ENCODE data around the gene RPRML. TPM values are rescaled to one million over a fixed set of nuclear protein-coding genes. Genes with fewer than 3 reads are reported as not detected.

RPRML gene
- total and polyA plus RNA-seq, 4 donors = 0.06 TPM; not detected in 3

GRCh38 chr17:46947216-46947615 is 31.8 kb downstream of the RPRML start:
- Histone ChIP-seq H3K4me3 (ENCODE audit: low read depth in 1 of 3, low read length in 3 of 3) (no peak overlapping the region), H3K27ac (ENCODE audit: low read depth in 1 of 2, low read length in 2 of 2) (no peak overlapping the region), H3K36me3 (ENCODE audit: control insufficient read depth in 4 of 4, insufficient read depth in 3 of 4, low read depth in 1 of 4, low read length in 3 of 4) (peaks cover 0 to 4% (median 0%) of the 10 kb centered on the region in 4 donors), H3K27me3 (ENCODE audit: control insufficient read depth in 4 of 4, insufficient read depth in 4 of 4, low read length in 3 of 4) (no peaks in the 10 kb centered on the region), H3K9me3 (ENCODE audit: control insufficient read depth in 4 of 4, low read length in 3 of 4) (no peaks in the 10 kb centered on the region), H3K4me1 (ENCODE audit: control insufficient read depth in 4 of 4, insufficient read depth in 4 of 4, low read length in 3 of 4) (peaks cover 7 to 12% (median 8%) of the 10 kb centered on the region in 4 donors), H3K9ac (ENCODE audit: low read depth in 1 of 2, low read length in 2 of 2) (no peak overlapping the region)
- TF ChIP-seq RXRA (IDR thresholded peaks at IDR 0.05) (no peak), ATF3 (IDR thresholded peaks at IDR 0.05) (no peak), GABPA (IDR thresholded peaks at IDR 0.05 in 1 of 2, conservative IDR thresholded peaks at IDR 0.05 in 1 of 2) (no peak), HNF4G (IDR thresholded peaks at IDR 0.05) (no peak), REST (IDR thresholded peaks at IDR 0.05) (no peak), FOXA1 (IDR thresholded peaks at IDR 0.05) (no peak), MAX (IDR thresholded peaks at IDR 0.05) (no peak), JUND (IDR thresholded peaks at IDR 0.05) (no peak), RAD21 (IDR thresholded peaks at IDR 0.05) (no peak), SP1 (IDR thresholded peaks at IDR 0.05) (no peak), HNF4A (conservative IDR thresholded peaks at IDR 0.05) (no peak), EGR1 (IDR thresholded peaks at IDR 0.05; ENCODE audit: low read depth in 2 of 2) (no peak), ZBTB33 (IDR thresholded peaks at IDR 0.05) (no peak), FOXA2 (IDR thresholded peaks at IDR 0.05) (no peak), TAF1 (conservative IDR thresholded peaks at IDR 0.05) (no peak), YY1 (IDR thresholded peaks at IDR 0.05) (no peak), NR2F2 (IDR thresholded peaks at IDR 0.05) (no peak), CTCF (IDR thresholded peaks at IDR 0.05; ENCODE audit: low read depth, low read length, missing input control) (no peak)
- WGBS = 72% methylated on average over 3 of the region's 3 CpGs
- no peak for DNase-seq (ENCODE audit: low spot score)

All from liver (tissue), 9 donors.